ENCODE measurements around the gene HDAC4.

- TF ChIP-seq POLR2A (IDR thresholded peaks at IDR 0.05) (no peak), CTCF (IDR thresholded peaks at IDR 0.05) (no peak), EP300 (IDR thresholded peaks at IDR 0.05) (no peak)
Measured at GRCh38 chr2:239048736-239049135, 352.1 kb downstream of the HDAC4 start.
